Endothelial cell of umbilical vein (primary cell): ENCODE measurements around the gene TUBB1.

Experiments
- EZH2 ChIP-seq: IDR thresholded peaks from 2 replicates; pipeline ENCODE4 v1.6.1; 2012; ENCODE audit warnings: borderline replicate concordance, low read depth, mild to moderate bottlenecking, moderate library complexity, low read length, inconsistent platforms; ENCODE audit not compliant: severe bottlenecking
- FOS ChIP-seq: IDR thresholded peaks from 2 replicates; pipeline ENCODE4 v1.6.1; 2011; ENCODE audit warnings: mild to moderate bottlenecking, low read length, moderate library complexity, borderline replicate concordance; ENCODE audit not compliant: insufficient read depth
- GATA2 ChIP-seq: IDR thresholded peaks from 2 replicates; pipeline ENCODE4 v1.7.0; 2011; ENCODE audit warnings: low read depth, mild to moderate bottlenecking, moderate library complexity, mixed read lengths, low read length; ENCODE audit not compliant: insufficient read length, insufficient read depth
- MYC ChIP-seq: IDR thresholded peaks from one replicate; pipeline ENCODE4 v1.6.1; 2011; ENCODE audit warnings: mild to moderate bottlenecking, low read depth, low read length
- POLR2A ChIP-seq: IDR thresholded peaks from 2 replicates; pipeline ENCODE4 v1.6.1; 2012; ENCODE audit warnings: low read depth, mild to moderate bottlenecking, control low read depth, low read length
- POLR2AphosphoS5 ChIP-seq: IDR thresholded peaks from 2 replicates; pipeline ENCODE4 v1.6.1; 2012; ENCODE audit warnings: low read depth, mild to moderate bottlenecking, control low read depth, low read length, moderate library complexity; ENCODE audit not compliant: insufficient read depth
- TF ChIP-seq, protein P1 (sequence below), 2 donors: IDR thresholded peaks; 1 replicate in 1 of 2; 2 replicates in 1 of 2; pipeline ENCODE4 v1.5.1; 2011; ENCODE audit warnings: low read length in 2 of 2, mild to moderate bottlenecking in 2 of 2, moderate library complexity in 2 of 2, control low read depth in 1 of 2, inconsistent platforms in 1 of 2, low read depth in 1 of 2; ENCODE audit not compliant: insufficient read depth in 1 of 2; ENCODE audit errors: extremely low read depth in 1 of 2

DNA sequence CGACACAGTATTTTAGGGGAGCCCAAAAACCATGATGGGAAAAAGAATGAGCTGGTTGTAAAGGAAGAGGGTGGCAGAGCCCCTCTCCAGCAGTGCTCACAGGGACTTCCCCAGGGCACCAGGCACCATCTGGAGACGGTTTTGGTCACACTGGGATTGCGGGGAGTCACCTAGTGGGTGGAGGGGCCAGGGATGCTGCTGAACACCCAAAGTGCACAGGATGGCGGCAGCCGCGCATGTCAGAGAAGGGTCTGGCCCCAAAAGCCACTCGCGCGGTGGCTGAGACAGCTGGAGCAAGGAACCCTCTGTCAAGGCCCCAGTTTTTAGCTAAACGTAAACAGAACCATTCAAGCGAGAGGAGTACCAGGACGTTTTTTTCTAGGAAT is 23.0 kb upstream of the TUBB1 start:
- TF ChIP-seq, protein P1, sequence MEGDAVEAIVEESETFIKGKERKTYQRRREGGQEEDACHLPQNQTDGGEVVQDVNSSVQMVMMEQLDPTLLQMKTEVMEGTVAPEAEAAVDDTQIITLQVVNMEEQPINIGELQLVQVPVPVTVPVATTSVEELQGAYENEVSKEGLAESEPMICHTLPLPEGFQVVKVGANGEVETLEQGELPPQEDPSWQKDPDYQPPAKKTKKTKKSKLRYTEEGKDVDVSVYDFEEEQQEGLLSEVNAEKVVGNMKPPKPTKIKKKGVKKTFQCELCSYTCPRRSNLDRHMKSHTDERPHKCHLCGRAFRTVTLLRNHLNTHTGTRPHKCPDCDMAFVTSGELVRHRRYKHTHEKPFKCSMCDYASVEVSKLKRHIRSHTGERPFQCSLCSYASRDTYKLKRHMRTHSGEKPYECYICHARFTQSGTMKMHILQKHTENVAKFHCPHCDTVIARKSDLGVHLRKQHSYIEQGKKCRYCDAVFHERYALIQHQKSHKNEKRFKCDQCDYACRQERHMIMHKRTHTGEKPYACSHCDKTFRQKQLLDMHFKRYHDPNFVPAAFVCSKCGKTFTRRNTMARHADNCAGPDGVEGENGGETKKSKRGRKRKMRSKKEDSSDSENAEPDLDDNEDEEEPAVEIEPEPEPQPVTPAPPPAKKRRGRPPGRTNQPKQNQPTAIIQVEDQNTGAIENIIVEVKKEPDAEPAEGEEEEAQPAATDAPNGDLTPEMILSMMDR (IDR thresholded peaks at IDR 0.05; ENCODE audit: extremely low read depth in 1 of 2, insufficient read depth in 1 of 2, low read depth in 1 of 2, low read length in 2 of 2): no peak
- TF ChIP-seq POLR2AphosphoS5 (no peak), EZH2 (no peak), MYC (no peak), GATA2 (no peak), POLR2A (no peak), FOS (no peak)
